ENCODE data around the gene ZNF212. TPM values are rescaled to one million over a fixed set of nuclear protein-coding genes. Genes with fewer than 3 reads are reported as not detected.
A peak's percentile ranks its signal among the peaks of the same experiment; 100 is the strongest.
"Not testable (repeated sequence)": the region's sequence is repeated elsewhere in the genome, so short reads cannot be mapped to it uniquely, and the experiment has no call there.

Gene ZNF212
- total and polyA plus RNA-seq, 2 experiments from 2014 or later, result 11.6 to 14.2 TPM

GRCh38 chr7:149240637-149241036 lies 1.2 kb downstream of the ZNF212 start:
- TF ChIP-seq CTCF (IDR thresholded peaks at IDR 0.05; ENCODE audit: low read depth, low read length), result no peak
- H3K27ac ChIP-seq, result no peak overlapping the region

GRCh38 chr7:149241696-149242095 lies 2.2 kb downstream of the ZNF212 start:
- H3K9me3 ChIP-seq (ENCODE audit: low read depth), result no peaks in the 10 kb centered on the region
- no peak for DNase-seq (ENCODE audit: low read depth in 1 of 2, low spot score in 1 of 2)
- no peak for TF ChIP-seq CTCF (IDR thresholded peaks at IDR 0.05; ENCODE audit: low read depth, low read length)
- H3K27me3 ChIP-seq, result peaks cover 8% of the 10 kb centered on the region
- no peak overlapping the region for H3K27ac ChIP-seq
- H3K4me3 ChIP-seq, result no peak overlapping the region
- peaks cover 5% of the 10 kb centered on the region for H3K4me1 ChIP-seq (ENCODE audit: low read depth)
- H3K36me3 ChIP-seq, result no peaks in the 10 kb centered on the region

More at GRCh38 chr7:149240637-149241036, 1.2 kb downstream of the ZNF212 start:
- Histone ChIP-seq H3K36me3 (no peaks in the 10 kb centered on the region), H3K27me3 (peaks cover 11% of the 10 kb centered on the region), H3K4me3 (peak overlapping the region; percentile 56), H3K9me3 (ENCODE audit: low read depth) (no peaks in the 10 kb centered on the region), H3K4me1 (ENCODE audit: low read depth) (peaks cover 5% of the 10 kb centered on the region)
- no peak for DNase-seq (ENCODE audit: low read depth in 1 of 2, low spot score in 1 of 2)

- H3K9me3 ChIP-seq (ENCODE audit: low read depth), result no peaks in the 10 kb centered on the region
- no peak for TF ChIP-seq CTCF (IDR thresholded peaks at IDR 0.05; ENCODE audit: low read depth, low read length)
- no peak overlapping the region for H3K4me3 ChIP-seq
- DNase-seq (ENCODE audit: low read depth in 1 of 2, low spot score in 1 of 2), result no peak
- no peaks in the 10 kb centered on the region for H3K27me3 ChIP-seq
- no peaks in the 10 kb centered on the region for H3K36me3 ChIP-seq
- no peak overlapping the region for H3K27ac ChIP-seq
- peaks cover 5% of the 10 kb centered on the region for H3K4me1 ChIP-seq (ENCODE audit: low read depth)
Measured at GRCh38 chr7:149245244-149245643, 5.8 kb downstream of the ZNF212 start.

GRCh38 chr7:149245744-149246143 lies 6.3 kb downstream of the ZNF212 start:
- H3K4me1 ChIP-seq (ENCODE audit: low read depth), result peaks cover under 1% of the 10 kb centered on the region
- no peak overlapping the region for H3K4me3 ChIP-seq
- H3K9me3 ChIP-seq (ENCODE audit: low read depth), result no peaks in the 10 kb centered on the region
- peaks cover 4% of the 10 kb centered on the region for H3K36me3 ChIP-seq
- TF ChIP-seq CTCF (IDR thresholded peaks at IDR 0.05; ENCODE audit: low read depth, low read length), result no peak
- H3K27me3 ChIP-seq, result no peaks in the 10 kb centered on the region
- no peak for DNase-seq (ENCODE audit: low read depth in 1 of 2, low spot score in 1 of 2)
- no peak overlapping the region for H3K27ac ChIP-seq

GRCh38 chr7:149248777-149249176 lies 9.3 kb downstream of the ZNF212 start:
- Histone ChIP-seq H3K9me3 (ENCODE audit: low read depth) (no peaks in the 10 kb centered on the region), H3K4me1 (ENCODE audit: low read depth) (no peaks in the 10 kb centered on the region), H3K27ac (no peak overlapping the region), H3K27me3 (no peaks in the 10 kb centered on the region), H3K36me3 (peaks cover 19% of the 10 kb centered on the region), H3K4me3 (no peak overlapping the region)
- DNase-seq (ENCODE audit: low read depth in 1 of 2, low spot score in 1 of 2), result no peak
- no peak for TF ChIP-seq CTCF (IDR thresholded peaks at IDR 0.05; ENCODE audit: low read depth, low read length)

- peaks cover 28% of the 10 kb centered on the region for H3K36me3 ChIP-seq
- H3K9me3 ChIP-seq (ENCODE audit: low read depth); H3K27me3 ChIP-seq; H3K4me1 ChIP-seq (ENCODE audit: low read depth); H3K27ac ChIP-seq; H3K4me3 ChIP-seq; DNase-seq (ENCODE audit: low read depth in 1 of 2, low spot score in 1 of 2): not testable (repeated sequence)
Measured at GRCh38 chr7:149250151-149250550, 10.7 kb downstream of the ZNF212 start.

- not testable (repeated sequence) for H3K27me3 ChIP-seq; DNase-seq (ENCODE audit: low read depth in 1 of 2, low spot score in 1 of 2); H3K4me3 ChIP-seq; H3K27ac ChIP-seq; H3K9me3 ChIP-seq (ENCODE audit: low read depth); H3K4me1 ChIP-seq (ENCODE audit: low read depth)
- H3K36me3 ChIP-seq, result peaks cover 28% of the 10 kb centered on the region
Measured at GRCh38 chr7:149251518-149251917, 12.1 kb downstream of the ZNF212 start.

Measured in cardiac muscle cell (in vitro differentiated cells and primary cell).